ENCODE data around the gene MGST3. TPM values are rescaled to one million over a fixed set of nuclear protein-coding genes. Genes with fewer than 3 reads are reported as not detected.

Gene MGST3
- total RNA-seq, 1 experiment from 2014 or later, result 87.7 TPM

DNA sequence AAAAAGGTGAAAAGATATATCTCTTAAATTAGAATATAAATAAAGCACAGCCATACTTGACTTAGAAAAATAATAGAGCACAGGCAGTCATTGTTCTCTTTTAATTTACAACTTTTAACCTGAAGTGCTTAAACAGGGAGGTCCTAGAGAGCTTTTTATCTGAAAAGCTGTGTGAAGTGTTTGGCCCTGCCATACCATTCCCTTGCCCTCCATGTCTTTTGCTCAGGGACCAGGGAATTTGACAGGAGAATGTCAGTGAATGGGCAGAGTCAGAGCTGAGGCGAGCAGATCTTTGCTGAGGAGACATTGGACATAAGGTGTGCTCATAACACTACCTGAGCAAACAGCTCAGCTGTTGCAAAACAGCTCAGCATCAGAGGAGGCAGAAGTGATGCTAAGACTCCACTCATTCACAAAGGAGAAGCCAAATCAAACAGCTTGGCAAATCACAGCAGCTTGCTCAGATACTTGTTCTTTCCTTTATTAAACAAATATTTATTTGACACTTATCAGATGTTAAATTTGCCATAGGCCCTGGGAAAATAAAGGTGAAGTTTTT, 14.9 kb upstream of the MGST3 start:
- Histone ChIP-seq H2BK15ac (ENCODE audit: low read depth, low read length) (no peak overlapping the region), H3K14ac (ENCODE audit: insufficient read depth, low read length) (no peak overlapping the region), H4K8ac (replicated peaks; ENCODE audit: insufficient read length, low read depth, low read length) (no peak overlapping the region), H3K56ac (ENCODE audit: insufficient read length, low read depth, low read length) (no peak overlapping the region), H3K27ac (ENCODE audit: insufficient read length, low read depth, low read length) (no peak overlapping the region), H3K4me1 (ENCODE audit: insufficient read depth, low read length) (peaks cover 5% of the 10 kb centered on the region; the same call in 1 of the 2 replicates), H2AFZ (ENCODE audit: low read length) (no peak overlapping the region), H2AK5ac (ENCODE audit: insufficient read length, low read length) (no peak overlapping the region), H3K9ac (ENCODE audit: extremely low read depth, insufficient read length, low read length) (no peak overlapping the region), H3K27me3 (ENCODE audit: insufficient read depth, low read length) (no peaks in the 10 kb centered on the region), H3T11ph (ENCODE audit: low read length) (no peak overlapping the region), H3K9me3 (ENCODE audit: control insufficient read depth, low read depth, low read length) (no peaks in the 10 kb centered on the region), H3K79me1 (ENCODE audit: insufficient read depth, low read depth, low read length, poor library complexity, severe bottlenecking) (no peaks in the 10 kb centered on the region), H4K20me1 (ENCODE audit: control insufficient read depth, insufficient read depth, insufficient read length) (no peaks in the 10 kb centered on the region), H2BK12ac (ENCODE audit: insufficient read length, low read depth, low read length) (no peak overlapping the region), H2BK5ac (ENCODE audit: insufficient read length, low read length) (no peak overlapping the region), H2BK120ac (ENCODE audit: low read depth, low read length, poor library complexity, severe bottlenecking) (no peak overlapping the region), H3K18ac (ENCODE audit: insufficient read length, low read depth, low read length) (no peak overlapping the region), H4K91ac (ENCODE audit: insufficient read length, low read depth, low read length) (no peak overlapping the region), H3K4ac (ENCODE audit: low read depth, low read length) (no peak overlapping the region), H3K23ac (ENCODE audit: insufficient read length, low read depth, low read length) (no peak overlapping the region), H3K79me2 (ENCODE audit: insufficient read depth, low read length) (no peaks in the 10 kb centered on the region), H2BK20ac (ENCODE audit: low read depth, low read length, poor library complexity, severe bottlenecking) (no peak overlapping the region), H4K5ac (ENCODE audit: insufficient read length, low read depth, low read length) (no peak overlapping the region), H3K4me2 (ENCODE audit: insufficient read depth, insufficient read length, low read length) (no peak overlapping the region), H3K23me2 (ENCODE audit: insufficient read length, low read depth, low read length, poor library complexity, severe bottlenecking) (no peaks in the 10 kb centered on the region)
- Mint-ChIP-seq H3K27ac (no peak overlapping the region; a peak in 1 of 7 replicates), H3K4me3 (no peak overlapping the region), H3K36me3 (ENCODE audit: insufficient read depth in 1 of 3, low read depth in 3 of 3) (peaks cover 0 to 8% (median 0%) of the 10 kb centered on the region in 3 experiments; a peak in 2 of 7 replicates), H3K9me3 (peaks cover 5 to 9% of the 10 kb centered on the region in 2 experiments), H3K27me3 (ENCODE audit: low read depth) (peaks cover 7% of the 10 kb centered on the region), H3K4me1 (peaks cover 17 to 23% of the 10 kb centered on the region in 2 experiments)
- DNase-seq, result no peak
- TF ChIP-seq, protein P1, sequence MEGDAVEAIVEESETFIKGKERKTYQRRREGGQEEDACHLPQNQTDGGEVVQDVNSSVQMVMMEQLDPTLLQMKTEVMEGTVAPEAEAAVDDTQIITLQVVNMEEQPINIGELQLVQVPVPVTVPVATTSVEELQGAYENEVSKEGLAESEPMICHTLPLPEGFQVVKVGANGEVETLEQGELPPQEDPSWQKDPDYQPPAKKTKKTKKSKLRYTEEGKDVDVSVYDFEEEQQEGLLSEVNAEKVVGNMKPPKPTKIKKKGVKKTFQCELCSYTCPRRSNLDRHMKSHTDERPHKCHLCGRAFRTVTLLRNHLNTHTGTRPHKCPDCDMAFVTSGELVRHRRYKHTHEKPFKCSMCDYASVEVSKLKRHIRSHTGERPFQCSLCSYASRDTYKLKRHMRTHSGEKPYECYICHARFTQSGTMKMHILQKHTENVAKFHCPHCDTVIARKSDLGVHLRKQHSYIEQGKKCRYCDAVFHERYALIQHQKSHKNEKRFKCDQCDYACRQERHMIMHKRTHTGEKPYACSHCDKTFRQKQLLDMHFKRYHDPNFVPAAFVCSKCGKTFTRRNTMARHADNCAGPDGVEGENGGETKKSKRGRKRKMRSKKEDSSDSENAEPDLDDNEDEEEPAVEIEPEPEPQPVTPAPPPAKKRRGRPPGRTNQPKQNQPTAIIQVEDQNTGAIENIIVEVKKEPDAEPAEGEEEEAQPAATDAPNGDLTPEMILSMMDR (conservative IDR thresholded peaks at IDR 0.05), result no peak
- WGBS (ENCODE audit: extremely low coverage, insufficient read length, low lambda C conversion rate), result no CpG with 5 or more reads among the region's 1 CpG

Data from H9 (cell line).